K562 (cell line): Measurements from ENCODE around the gene FRMD4B. TPM values are rescaled to one million over a fixed set of nuclear protein-coding genes. Genes with fewer than 3 reads are reported as not detected.

Source experiments
- ATAC-seq: fragments of 200-7000 bp; cut with Tn5 transposase; 3 replicates; pipeline ENCODE4 v1.9.1; 2020; ENCODE audit warnings: moderate library complexity
- BruUV-seq: library from RNA; stranded (reverse); fragments of 400-500 nt; replicated peaks from 2 replicates; lab custom pipeline; 2021; lab: Mats Ljungman, UMichigan
- CTCF ChIA-PET: fragments of 300-600 bp; formaldehyde crosslinking; extraction: SDS; loops from one replicate; lab custom pipeline; 2021; ENCODE audit warnings: low intra/inter-chr PET ratio; lab: Yijun Ruan, JAX
- POLR2A ChIA-PET: fragments of 300-600, 350-650 bp; sonication (Branson Sonifier 250); formaldehyde crosslinking; extraction: SDS; loops from one replicate; lab custom pipeline; 2021; ENCODE audit warnings: antibody characterized with exemption, inconsistent platforms; lab: Yijun Ruan, JAX
- DNase-seq, 4 experiments: peaks; one replicate each; pipeline versions ENCODE4 v3.0.0 to v3.0.0-alpha.2; 2011 to 2018; ENCODE audit warnings: low spot score in 3 of 4, mixed read lengths in 3 of 4; ENCODE audit errors: extremely low read depth in 1 of 4
- FAIRE-seq: peaks from 2 replicates; lab custom pipeline; 2011; peaks lifted over from hg19 to GRCh38; lab: Jason Lieb, UNC
- H2AFZ ChIP-seq: 2 replicates; pipeline ENCODE4 v1.6.0; 2011; ENCODE audit warnings: low read depth, low read length, control low read depth, inconsistent platforms
- H3K27ac ChIP-seq: fragments of 200-600 bp; 3 replicates; pipeline ENCODE4 v1.8.0; 2011; ENCODE audit warnings: low read depth, mild to moderate bottlenecking, control low read depth, inconsistent platforms, low read length, moderate library complexity, mixed read lengths; ENCODE audit errors: extremely low read depth
- H3K27me3 ChIP-seq, 2 experiments: fragments of 300-600 bp in 1 of 2; 2 replicates in 1 of 2; 3 replicates in 1 of 2; pipeline versions ENCODE4 v1.6.0 to v1.8.0; 2011; ENCODE audit warnings: inconsistent platforms in 2 of 2, low read length in 2 of 2, mild to moderate bottlenecking in 1 of 2, mixed read lengths in 1 of 2, moderate library complexity in 1 of 2; ENCODE audit not compliant: control insufficient read depth in 2 of 2, insufficient read depth in 2 of 2
- H3K36me3 ChIP-seq: fragments of 300-600 bp; 3 replicates; pipeline ENCODE4 v1.8.0; 2011; ENCODE audit warnings: mild to moderate bottlenecking, low read length, inconsistent platforms; ENCODE audit not compliant: control insufficient read depth, insufficient read depth
- H3K4me1 ChIP-seq, 2 experiments: fragments of 200-600 bp in 1 of 2; replicated peaks in 1 of 2; 2 replicates in 1 of 2; 3 replicates in 1 of 2; pipeline versions ENCODE4 v1.5.1 to v1.8.0; 2011; ENCODE audit warnings: inconsistent platforms in 2 of 2, low read length in 2 of 2, mild to moderate bottlenecking in 1 of 2, mixed read lengths in 1 of 2, moderate library complexity in 1 of 2; ENCODE audit not compliant: control insufficient read depth in 2 of 2, insufficient read depth in 2 of 2
- H3K4me2 ChIP-seq: 2 replicates; pipeline ENCODE4 v1.6.1; 2011; ENCODE audit warnings: low read length, control low read depth, inconsistent platforms, mixed read lengths; ENCODE audit not compliant: insufficient read depth
- H3K4me3 ChIP-seq: fragments of 200-600 bp; sonication (generic), shearing (Covaris generic); 2 replicates; pipeline ENCODE4 v1.5.1; 2016; ENCODE audit warnings: control low read depth, inconsistent platforms
- H3K79me2 ChIP-seq: fragments of 200-600 bp; 3 replicates; pipeline ENCODE4 v1.8.0; 2011; ENCODE audit warnings: low read length, inconsistent platforms; ENCODE audit not compliant: control insufficient read depth, insufficient read depth
- H3K9ac ChIP-seq, 2 experiments: 2 replicates each; pipeline versions ENCODE4 v1.6.0 to v1.6.1; 2011; ENCODE audit warnings: low read depth in 2 of 2, low read length in 2 of 2, control low read depth in 1 of 2, inconsistent platforms in 1 of 2, mild to moderate bottlenecking in 1 of 2, mixed read lengths in 1 of 2; ENCODE audit not compliant: insufficient read depth in 1 of 2
- H3K9me1 ChIP-seq: one replicate; pipeline ENCODE4 v1.6.0; 2011; ENCODE audit warnings: inconsistent platforms, mild to moderate bottlenecking, low read length, moderate library complexity; ENCODE audit not compliant: control insufficient read depth, insufficient read depth
- H3K9me3 ChIP-seq: replicated peaks from 2 replicates; pipeline ENCODE4 v1.5.1; 2011; ENCODE audit warnings: low read depth, low read length, inconsistent platforms; ENCODE audit not compliant: control insufficient read depth, insufficient read depth
- H4K20me1 ChIP-seq: replicated peaks from 2 replicates; pipeline ENCODE4 v1.6.1; 2011; ENCODE audit warnings: low read length, inconsistent platforms, mixed read lengths; ENCODE audit not compliant: control insufficient read depth, insufficient read depth
- BRD9 ChIP-seq: fragments of 450-650 bp; IDR thresholded peaks from 2 replicates; pipeline ENCODE4 v1.6.1; 2018; ENCODE audit warnings: low read depth; ENCODE audit not compliant: partially characterized antibody
- BRF1 ChIP-seq: IDR thresholded peaks from 3 replicates; pipeline ENCODE4 v1.6.1; 2011; ENCODE audit warnings: borderline replicate concordance, mild to moderate bottlenecking; ENCODE audit not compliant: insufficient read length; ENCODE audit errors: extremely low read depth
- FOXO4 ChIP-seq: fragments of 450-650 bp; formaldehyde crosslinking; IDR thresholded peaks from 2 replicates; pipeline ENCODE4 v1.4.0; 2020; ENCODE audit warnings: mild to moderate bottlenecking, moderate library complexity
- HNRNPLL ChIP-seq: fragments of 200-400 bp; formaldehyde crosslinking; IDR thresholded peaks from 2 replicates; pipeline ENCODE4 v1.6.1; 2017; ENCODE audit warnings: low read length, low read depth, mild to moderate bottlenecking; ENCODE audit not compliant: poor library complexity, severe bottlenecking
- ZNF12 ChIP-seq: sonication (generic); formaldehyde crosslinking; IDR thresholded peaks from 2 replicates; pipeline ENCODE4 v1.4.0; 2020; ENCODE audit warnings: mild to moderate bottlenecking, missing genetic modification reagents
- ZNF431 ChIP-seq: sonication (generic); formaldehyde crosslinking; IDR thresholded peaks from 2 replicates; pipeline ENCODE4 v1.8.0; 2022; ENCODE audit warnings: mild to moderate bottlenecking, missing genetic modification reagents
- ZNF778 ChIP-seq: fragments of 450-650 bp; formaldehyde crosslinking; IDR thresholded peaks from 2 replicates; pipeline ENCODE4 v1.4.0; 2020; ENCODE audit warnings: mild to moderate bottlenecking, moderate library complexity
- ZNF785 ChIP-seq: fragments of 250-450 bp; sonication (Bioruptor Pico); IDR thresholded peaks from 2 replicates; pipeline ENCODE4 v1.4.0; 2020; ENCODE audit warnings: mild to moderate bottlenecking
- WGBS: fragments of 100-300 bp; shearing (Covaris generic); methylation state at CpG from one replicate; pipeline ENCODE4 v1.1.6; 2016; ENCODE audit warnings: low coverage, mixed read lengths; ENCODE audit not compliant: insufficient coverage; ENCODE audit errors: missing lambda C conversion rate; 5-methylcytosine and 5-hydroxymethylcytosine counted together
- in situ Hi-C: fragments of 300-500 bp; cut with MboI; formaldehyde crosslinking; loops from 4 replicates; pipeline ENCODE4 v1.15.0; 2018; ENCODE audit warnings: inconsistent platforms, mixed read lengths
- intact Hi-C: fragments of 100-400 bp; cut with micrococcal nuclease; formaldehyde crosslinking; loops from 2 replicates; pipeline ENCODE4 v1.14.2; 2022
- polyA plus RNA-seq, 8 experiments: library from polyadenylated mRNA; depleted of rRNA in 4 of 8; stranded (reverse) in 5 of 8; unstranded in 3 of 8; fragments of >200 nt; fragmentation: Nextera tagmentation in 2 of 8; fragmentation: Illumina TruSeq in 1 of 8; extraction: Ambion mirVana in 2 of 8; extraction: Trizol in 1 of 8; gene quantifications; 2 replicates each; pipeline versions ENCODE4 v1.2.1 to v1.2.3, GENCODE V29; 2011 to 2014; ENCODE audit warnings: inconsistent platforms in 1 of 8, missing spikeins in 1 of 8
- total RNA-seq, 7 experiments: library from RNA; depleted of rRNA in 6 of 7; stranded (reverse); fragments of >200 nt in 6 of 7; fragmentation: Illumina TruSeq in 2 of 7; extraction: Trizol in 2 of 7; gene quantifications; 2 replicates each; pipeline versions ENCODE4 v1.2.1 to v1.2.3, GENCODE V29; 2011 to 2021; ENCODE audit warnings: low replicate concordance in 1 of 7
- TF ChIP-seq, protein P1 (sequence below): sonication (generic); formaldehyde crosslinking; IDR thresholded peaks from 2 replicates; pipeline ENCODE4 v1.8.0; 2023; ENCODE audit warnings: missing genetic modification reagents, mild to moderate bottlenecking, borderline replicate concordance

The FRMD4B gene
- total and polyA plus RNA-seq, 9 of the 15 experiments (the other 6 are each of a cell fraction or from before 2014, with no cell fraction given): 0.03 to 0.09 (median 0.04) TPM; not detected in 3

- TF ChIP-seq, protein P1, sequence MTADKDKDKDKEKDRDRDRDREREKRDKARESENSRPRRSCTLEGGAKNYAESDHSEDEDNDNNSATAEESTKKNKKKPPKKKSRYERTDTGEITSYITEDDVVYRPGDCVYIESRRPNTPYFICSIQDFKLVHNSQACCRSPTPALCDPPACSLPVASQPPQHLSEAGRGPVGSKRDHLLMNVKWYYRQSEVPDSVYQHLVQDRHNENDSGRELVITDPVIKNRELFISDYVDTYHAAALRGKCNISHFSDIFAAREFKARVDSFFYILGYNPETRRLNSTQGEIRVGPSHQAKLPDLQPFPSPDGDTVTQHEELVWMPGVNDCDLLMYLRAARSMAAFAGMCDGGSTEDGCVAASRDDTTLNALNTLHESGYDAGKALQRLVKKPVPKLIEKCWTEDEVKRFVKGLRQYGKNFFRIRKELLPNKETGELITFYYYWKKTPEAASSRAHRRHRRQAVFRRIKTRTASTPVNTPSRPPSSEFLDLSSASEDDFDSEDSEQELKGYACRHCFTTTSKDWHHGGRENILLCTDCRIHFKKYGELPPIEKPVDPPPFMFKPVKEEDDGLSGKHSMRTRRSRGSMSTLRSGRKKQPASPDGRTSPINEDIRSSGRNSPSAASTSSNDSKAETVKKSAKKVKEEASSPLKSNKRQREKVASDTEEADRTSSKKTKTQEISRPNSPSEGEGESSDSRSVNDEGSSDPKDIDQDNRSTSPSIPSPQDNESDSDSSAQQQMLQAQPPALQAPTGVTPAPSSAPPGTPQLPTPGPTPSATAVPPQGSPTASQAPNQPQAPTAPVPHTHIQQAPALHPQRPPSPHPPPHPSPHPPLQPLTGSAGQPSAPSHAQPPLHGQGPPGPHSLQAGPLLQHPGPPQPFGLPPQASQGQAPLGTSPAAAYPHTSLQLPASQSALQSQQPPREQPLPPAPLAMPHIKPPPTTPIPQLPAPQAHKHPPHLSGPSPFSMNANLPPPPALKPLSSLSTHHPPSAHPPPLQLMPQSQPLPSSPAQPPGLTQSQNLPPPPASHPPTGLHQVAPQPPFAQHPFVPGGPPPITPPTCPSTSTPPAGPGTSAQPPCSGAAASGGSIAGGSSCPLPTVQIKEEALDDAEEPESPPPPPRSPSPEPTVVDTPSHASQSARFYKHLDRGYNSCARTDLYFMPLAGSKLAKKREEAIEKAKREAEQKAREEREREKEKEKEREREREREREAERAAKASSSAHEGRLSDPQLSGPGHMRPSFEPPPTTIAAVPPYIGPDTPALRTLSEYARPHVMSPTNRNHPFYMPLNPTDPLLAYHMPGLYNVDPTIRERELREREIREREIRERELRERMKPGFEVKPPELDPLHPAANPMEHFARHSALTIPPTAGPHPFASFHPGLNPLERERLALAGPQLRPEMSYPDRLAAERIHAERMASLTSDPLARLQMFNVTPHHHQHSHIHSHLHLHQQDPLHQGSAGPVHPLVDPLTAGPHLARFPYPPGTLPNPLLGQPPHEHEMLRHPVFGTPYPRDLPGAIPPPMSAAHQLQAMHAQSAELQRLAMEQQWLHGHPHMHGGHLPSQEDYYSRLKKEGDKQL (CRISPR knock-in tag): no peak
- TF ChIP-seq HNRNPLL: no peak
- TF ChIP-seq BRD9: no peak
- TF ChIP-seq ZNF778 (CRISPR knock-in tag): no peak
- TF ChIP-seq ZNF431 (CRISPR knock-in tag): no peak
Measured at GRCh38 chr3:69271098-69271497, 114.8 kb downstream of the FRMD4B start (continued).

GRCh38 chr3:69266585-69266984, 119.3 kb downstream of the FRMD4B start:
- Histone ChIP-seq H3K4me2 (no peak overlapping the region), H3K27me3 (no peaks in the 10 kb centered on the region), H3K36me3 (no peaks in the 10 kb centered on the region), H3K9ac (no peak overlapping the region), H3K79me2 (no peaks in the 10 kb centered on the region), H3K9me3 (no peaks in the 10 kb centered on the region), H4K20me1 (no peaks in the 10 kb centered on the region), H3K27ac (no peak overlapping the region), H2AFZ (no peak overlapping the region), H3K9me1 (no peaks in the 10 kb centered on the region), H3K4me3 (no peak overlapping the region), H3K4me1 (no peaks in the 10 kb centered on the region)
- no peak for FAIRE-seq
- WGBS: 4% methylated on average over 2 of the region's 2 CpGs
- BruUV-seq: no TSS peak
- POLR2A ChIA-PET: no interaction called here
- in situ Hi-C loops: no loop called here
- CTCF ChIA-PET: no interaction called here
- no peak for DNase-seq
- intact Hi-C loops: no loop called here
- no peak for ATAC-seq
- TF ChIP-seq ZNF12 (CRISPR knock-in tag) (no peak), FOXO4 (CRISPR knock-in tag) (no peak), ZNF785 (CRISPR knock-in tag) (no peak), BRF1 (no peak)
